ENCODE data around the gene MBTD1.
"Not testable (repeated sequence)": the region's sequence is repeated elsewhere in the genome, so short reads cannot be mapped to it uniquely, and the experiment has no call there.

The MBTD1 gene

DNA sequence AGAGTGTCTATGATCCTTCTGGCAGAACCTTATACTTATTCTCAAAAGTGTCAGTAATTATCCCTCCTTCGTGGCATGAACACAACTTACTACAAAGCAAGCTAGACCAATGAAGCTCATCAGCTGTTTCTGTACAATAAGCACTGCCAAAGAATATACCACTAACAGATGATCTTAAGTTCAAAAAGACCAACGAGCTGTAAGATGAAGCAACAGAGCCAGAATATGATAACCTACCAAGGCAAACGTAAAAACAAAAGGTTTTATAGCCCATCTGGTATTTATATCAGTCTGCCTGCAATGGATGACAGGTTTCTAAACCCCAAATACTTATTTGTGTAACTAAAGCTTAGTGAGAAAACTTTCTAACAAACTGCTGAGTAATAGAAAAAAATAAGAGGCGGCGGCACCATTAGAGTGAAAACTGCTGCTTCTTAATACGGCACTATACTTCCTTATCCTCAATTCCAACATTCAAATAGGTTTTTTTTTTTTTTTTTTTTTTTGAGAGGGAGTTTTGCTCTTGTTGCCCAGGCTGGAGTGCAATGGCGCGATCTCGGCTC is 71.5 kb downstream of the MBTD1 start:
- no peak for DNase-seq (ENCODE audit: low read depth)

DNA sequence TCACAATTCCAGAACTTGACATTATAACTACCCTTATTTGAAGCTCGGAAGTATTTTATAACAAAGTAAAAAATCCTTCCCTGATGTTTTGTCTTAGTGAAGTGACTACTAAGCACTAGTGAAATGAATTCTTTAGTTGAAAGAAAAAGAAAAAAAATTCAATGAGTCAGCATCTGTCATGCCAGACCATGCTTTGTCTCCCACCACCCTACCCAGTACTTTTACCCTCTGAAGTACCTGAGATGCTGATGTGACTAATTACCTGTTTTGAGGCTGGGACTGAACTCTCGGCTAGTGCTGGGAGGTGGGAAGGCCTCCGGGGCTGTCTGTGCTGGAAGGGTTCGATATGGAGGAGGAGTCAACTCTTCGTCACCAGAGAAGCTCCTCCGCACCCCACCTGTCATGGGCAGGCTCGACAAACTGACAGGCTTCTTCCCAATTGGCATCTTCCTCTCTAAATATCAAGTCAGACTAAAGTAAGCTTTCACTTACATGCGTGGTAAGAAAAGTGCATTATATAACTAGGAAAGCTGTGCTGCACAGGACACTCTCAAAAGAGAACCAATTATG is 74.0 kb downstream of the MBTD1 start:
- no peak for DNase-seq (ENCODE audit: low read depth)

DNA sequence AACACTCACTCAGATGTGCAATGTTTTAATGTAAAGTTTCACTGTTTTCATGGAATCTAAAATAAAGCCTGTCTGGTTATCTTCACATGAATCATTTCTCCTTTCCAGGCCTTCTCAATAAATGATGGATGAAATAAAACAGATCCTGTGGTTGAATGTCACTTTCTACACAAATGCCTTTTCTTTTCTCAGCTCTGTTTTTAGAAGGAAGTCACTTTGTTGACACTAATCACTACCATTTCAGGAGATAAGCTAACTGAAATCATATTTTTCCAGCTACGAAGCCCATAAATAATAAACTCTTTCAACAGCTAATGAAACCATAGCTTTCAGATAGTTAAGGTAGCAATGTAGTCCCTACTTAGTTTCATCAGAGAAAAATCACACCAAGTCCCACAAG is 75.7 kb downstream of the MBTD1 start:
- DNase-seq (ENCODE audit: low read depth) = no peak

DNA sequence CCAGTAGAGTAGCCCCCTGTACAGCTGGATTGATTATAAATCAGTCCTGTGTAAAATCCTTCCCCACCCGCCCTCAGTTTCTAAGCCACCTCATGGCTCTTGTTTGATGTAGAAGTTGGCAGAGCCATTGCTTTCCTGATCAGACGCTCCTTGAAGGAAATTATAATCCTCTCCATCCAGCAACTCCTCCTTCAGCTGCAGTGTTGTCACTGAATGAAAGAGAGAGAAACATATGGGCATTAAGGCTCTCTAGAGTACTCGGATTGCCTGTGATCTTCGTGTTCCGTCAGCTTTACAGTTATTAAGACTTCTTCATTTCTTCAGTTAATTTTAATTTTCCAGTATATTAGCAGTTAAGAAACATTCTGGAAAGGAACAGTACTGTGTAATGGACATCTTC is 79.4 kb downstream of the MBTD1 start:
- no peak for DNase-seq (ENCODE audit: low read depth)

DNA sequence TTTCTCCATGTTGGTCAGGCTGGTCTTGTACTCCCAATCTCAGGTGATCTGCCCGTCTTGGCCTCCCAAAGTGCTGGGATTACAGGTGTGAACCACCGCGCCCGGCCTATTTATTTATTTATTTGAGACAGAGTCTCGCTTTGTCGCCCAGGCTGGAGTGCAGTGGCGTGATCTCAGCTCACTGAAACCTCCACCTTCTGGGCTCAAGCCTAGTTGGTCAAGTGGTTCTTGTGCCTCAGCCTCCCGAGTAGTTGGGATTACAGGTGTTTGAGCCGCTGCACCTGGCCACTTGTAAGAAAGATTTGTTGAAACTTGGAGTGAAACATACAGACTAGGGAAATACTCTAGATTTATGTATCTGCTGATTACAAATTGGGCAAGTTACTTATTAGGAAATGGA is 87.8 kb downstream of the MBTD1 start:
- DNase-seq (ENCODE audit: low read depth) = not testable (repeated sequence)

DNA sequence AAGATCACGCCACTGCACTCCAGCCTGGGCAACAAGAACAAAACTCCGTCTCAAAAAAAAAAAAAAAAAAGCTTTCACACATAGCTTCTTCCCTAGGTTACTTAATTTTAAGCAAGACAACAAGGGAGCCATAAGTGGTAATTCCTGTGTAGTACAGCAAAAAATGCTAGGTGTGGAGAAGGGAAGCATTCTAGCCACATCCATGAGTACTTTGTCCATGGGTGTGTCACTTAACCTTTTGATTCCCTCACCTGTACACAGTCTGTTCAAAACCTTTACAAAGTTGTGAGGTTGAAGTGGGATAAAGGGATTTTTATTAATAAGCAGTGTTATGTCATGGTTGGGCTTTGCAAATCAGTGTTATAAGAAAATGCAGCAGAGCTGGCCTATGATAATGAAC is 89.1 kb downstream of the MBTD1 start:
- DNase-seq (ENCODE audit: low read depth) = no peak

DNA sequence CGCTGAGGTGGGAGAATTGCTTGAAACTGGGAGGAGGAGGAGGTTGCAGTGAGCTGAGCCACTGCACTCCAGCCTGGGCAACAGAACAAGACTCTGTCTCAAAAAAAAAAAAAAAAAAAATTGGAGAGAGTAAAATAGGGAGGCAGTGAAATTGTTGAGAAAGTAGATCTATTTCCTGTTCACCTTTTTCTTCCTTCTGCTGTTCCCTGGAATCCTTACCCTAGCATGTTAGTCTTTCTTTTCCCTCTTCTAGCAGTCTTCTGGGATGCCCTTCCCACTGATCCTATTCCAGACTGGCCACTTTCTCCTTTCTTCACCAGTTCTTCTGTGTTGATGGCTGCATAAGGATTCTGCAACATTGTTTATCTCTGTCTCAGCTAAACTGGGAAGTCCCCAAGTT is 90.5 kb downstream of the MBTD1 start:
- no peak for DNase-seq (ENCODE audit: low read depth)

DNA sequence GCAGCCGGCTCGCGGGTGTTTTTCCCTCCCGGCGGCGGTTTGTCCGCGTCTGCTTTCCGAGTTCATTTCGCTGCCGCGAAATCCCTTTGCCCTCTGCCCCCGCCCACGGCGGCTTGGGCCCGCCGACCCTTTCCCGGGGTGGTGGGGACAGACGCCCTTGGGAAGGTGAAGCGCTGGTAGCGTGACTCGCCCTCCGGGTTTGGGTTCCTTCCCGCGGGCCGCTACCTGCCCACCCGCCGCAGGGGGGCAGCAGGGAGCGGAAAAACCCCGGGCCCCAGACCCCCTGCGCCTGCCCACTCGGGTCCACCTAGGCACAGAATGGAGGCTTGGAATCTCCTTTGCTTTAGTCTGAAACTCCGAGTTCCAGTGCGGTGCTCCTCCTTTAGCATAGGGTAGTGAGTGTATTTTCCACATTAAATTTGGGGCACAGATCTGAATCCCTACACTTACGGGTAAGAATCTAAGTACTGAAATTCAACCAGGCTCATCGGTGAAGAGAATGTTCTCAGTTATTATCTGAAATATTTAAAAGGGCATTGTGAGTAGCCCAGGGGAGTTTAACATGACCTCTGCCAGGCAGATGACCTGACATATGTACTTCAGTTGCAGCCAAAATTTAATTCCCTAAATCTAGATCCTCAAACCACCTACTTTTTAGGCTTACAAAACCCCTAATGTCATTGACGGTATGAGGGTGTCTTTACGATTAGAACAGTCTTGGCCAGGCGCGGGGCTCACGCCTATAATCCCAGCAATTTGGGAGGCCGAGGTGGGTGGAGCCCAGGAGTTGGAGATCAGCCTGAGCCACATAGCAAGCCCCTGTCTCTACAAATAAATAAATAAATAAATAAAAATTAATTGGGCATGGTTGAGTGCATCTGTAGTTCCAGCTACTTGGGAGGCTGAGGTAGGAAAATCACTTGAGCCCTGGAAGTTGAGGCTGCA is 92.6 kb downstream of the MBTD1 start:
- no peak for DNase-seq (ENCODE audit: low read depth)

DNA sequence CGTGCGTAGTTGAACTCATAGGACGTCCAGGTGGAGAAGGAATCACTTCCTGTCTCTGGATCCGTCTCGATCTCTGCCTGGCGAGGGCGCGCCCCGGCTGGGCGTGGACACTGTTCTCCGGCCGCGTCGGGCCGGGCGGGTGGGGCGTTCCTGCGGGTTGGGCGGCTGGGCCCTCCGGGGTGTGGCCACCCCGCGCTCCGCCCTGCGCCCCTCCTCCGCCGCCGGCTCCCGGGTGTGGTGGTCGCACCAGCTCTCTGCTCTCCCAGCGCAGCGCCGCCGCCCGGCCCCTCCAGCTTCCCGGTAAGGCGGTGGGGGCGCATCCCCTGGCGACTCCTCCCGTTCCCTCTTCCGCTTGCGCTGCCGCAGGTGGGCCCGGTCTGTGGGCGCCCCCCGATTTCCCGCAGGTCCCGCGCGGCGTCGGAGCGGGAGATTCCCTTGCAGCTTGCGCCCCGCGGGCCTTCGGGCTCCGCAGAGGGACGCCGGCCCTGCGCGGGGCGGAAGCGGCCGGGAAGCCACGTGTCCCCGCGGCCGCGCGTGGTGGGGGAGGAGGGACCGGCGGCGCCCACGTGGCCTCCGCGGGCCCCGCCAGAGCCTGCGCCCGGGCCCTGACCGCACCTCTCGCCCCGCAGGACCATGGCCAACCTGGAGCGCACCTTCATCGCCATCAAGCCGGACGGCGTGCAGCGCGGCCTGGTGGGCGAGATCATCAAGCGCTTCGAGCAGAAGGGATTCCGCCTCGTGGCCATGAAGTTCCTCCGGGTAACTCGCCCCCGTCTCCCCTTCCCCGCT is 93.5 kb downstream of the MBTD1 start, which contains the start of gene NME2:
Gene NME2, plus strand, starts transcription at position 214 of the 789 bp plus-strand sequence. Its CDS starts 420 bp downstream, at position 634.
- DNase-seq (ENCODE audit: low read depth) = peak; percentile 83

DNA sequence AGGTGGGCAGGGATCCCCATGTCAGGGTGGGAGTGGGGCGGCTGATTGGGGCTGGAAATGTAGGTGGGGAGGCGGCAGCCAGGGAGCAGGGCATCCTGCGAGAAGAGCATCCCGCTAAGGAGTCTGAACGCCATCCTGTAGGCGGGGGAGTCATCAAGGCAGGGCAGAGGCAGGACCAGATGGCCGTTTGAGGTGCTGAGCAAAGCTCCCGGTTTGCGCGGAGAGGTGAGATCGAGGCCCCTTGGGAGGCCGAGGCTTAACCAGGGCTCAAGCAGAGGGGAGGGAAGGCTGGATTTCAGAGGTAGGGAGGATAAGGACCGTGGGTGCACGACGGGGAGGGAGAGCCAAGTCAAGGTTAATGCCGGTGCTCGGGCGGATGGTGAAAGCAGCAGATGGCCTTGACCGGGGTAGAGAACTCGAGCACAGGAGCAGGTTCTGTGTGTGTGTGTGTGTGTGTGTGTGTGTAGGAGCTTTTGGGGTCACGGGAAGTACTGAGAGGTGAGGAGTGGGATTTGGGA is 94.1 kb downstream of the MBTD1 start:
- no peak for DNase-seq (ENCODE audit: low read depth)

DNA sequence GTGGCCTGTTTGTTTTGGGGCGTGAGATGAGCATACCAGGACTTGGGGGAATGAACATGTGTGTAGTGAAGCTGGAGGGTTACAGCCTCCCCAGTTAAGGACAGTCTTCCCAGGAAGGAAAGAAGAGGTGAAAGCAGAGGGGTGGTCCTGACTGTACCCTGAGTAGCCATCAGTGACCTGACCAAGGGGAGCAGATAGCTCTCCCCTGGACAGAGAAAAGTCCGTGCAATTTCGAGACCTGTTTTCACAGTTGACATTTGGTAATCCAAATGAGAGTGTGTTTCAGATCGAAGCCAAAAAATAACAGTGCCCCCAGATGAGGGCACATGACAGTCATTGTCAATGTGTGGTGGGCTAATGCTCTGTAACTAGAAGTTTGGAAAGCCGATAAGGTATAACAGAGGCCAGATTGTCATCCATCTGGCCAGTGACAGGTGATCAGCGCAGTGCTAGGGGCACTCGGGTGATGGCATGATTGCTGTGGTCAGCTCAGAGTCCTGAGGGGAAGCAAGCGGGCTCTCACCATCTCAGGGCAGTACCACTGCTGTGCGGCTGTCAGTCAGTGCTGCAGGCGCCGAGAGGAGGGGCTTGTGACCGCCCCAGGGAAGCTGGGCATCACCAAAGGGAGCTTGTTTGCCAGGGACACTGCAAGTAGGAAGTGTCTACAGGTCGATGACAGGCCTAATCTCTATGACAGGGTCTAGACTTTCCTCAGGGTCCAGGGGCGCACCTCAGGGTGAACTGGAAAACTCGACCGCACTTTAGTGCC is 94.8 kb downstream of the MBTD1 start:
- DNase-seq (ENCODE audit: low read depth) = no peak

DNA sequence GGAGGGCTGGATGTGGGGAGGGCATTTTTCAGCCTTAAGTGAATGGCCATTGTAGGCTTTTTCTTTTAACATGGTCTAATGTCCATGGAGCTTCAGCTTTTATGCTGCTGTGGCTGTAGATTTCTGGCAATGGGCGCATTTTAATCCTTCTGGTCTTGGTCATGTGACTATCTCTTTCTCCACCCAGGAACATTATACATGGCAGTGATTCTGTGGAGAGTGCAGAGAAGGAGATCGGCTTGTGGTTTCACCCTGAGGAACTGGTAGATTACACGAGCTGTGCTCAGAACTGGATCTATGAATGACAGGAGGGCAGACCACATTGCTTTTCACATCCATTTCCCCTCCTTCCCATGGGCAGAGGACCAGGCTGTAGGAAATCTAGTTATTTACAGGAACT is 98.3 kb downstream of the MBTD1 start:
- no peak for DNase-seq (ENCODE audit: low read depth)

DNA sequence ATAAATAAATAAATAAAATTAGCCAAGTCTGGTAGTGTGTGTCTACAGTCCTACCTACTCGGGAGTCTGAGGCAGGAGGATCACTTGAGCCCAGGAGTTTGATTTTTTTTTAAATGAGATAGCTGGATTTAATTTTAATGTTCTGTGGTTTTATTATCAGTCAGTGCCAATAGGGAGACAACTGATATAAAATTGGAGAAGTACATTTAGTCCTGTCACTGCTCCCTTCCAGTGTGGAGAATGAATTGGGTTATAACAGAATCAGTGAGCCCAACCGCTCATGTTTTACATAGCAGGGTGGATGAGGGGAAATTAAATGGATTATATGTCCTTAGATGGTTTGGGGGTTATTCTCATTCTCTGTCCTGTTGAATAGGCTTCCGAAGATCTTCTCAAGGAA is 100.2 kb downstream of the MBTD1 start:
- DNase-seq (ENCODE audit: low read depth) = no peak

DNA sequence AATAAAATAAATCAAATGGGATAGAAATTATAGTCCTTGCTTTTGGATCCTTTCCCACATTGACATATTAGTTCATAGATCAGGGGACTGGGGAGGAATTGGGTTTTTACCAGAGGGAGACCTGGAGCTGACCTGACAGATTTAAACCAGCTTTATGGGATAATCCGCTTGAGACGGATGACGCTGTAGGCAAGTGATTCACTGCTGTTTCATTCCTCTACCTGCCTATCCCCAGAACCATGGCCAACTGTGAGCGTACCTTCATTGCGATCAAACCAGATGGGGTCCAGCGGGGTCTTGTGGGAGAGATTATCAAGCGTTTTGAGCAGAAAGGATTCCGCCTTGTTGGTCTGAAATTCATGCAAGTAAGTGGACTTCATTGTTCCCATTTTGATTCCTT is 104.4 kb downstream of the MBTD1 start:
- no peak for DNase-seq (ENCODE audit: low read depth)

DNA sequence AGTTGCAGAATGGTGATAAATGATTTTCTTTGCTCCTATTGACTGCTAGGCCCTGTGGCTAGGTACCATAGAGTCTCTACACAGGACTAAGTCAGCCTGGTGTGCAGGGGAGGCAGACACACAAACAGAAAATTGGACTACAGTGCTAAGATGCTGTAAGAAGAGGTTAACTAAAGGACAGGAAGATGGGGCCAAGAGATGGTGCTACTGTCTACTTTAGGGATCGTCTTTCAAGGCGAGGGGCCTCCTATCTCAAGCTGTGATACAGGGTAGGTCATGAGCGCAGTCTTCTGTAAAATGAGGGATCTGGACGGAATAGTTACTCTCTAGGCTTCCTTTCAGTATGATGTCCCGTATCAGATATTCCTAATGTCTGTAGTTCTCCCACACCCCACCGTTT is 105.7 kb downstream of the MBTD1 start:
- DNase-seq (ENCODE audit: low read depth) = no peak

DNA sequence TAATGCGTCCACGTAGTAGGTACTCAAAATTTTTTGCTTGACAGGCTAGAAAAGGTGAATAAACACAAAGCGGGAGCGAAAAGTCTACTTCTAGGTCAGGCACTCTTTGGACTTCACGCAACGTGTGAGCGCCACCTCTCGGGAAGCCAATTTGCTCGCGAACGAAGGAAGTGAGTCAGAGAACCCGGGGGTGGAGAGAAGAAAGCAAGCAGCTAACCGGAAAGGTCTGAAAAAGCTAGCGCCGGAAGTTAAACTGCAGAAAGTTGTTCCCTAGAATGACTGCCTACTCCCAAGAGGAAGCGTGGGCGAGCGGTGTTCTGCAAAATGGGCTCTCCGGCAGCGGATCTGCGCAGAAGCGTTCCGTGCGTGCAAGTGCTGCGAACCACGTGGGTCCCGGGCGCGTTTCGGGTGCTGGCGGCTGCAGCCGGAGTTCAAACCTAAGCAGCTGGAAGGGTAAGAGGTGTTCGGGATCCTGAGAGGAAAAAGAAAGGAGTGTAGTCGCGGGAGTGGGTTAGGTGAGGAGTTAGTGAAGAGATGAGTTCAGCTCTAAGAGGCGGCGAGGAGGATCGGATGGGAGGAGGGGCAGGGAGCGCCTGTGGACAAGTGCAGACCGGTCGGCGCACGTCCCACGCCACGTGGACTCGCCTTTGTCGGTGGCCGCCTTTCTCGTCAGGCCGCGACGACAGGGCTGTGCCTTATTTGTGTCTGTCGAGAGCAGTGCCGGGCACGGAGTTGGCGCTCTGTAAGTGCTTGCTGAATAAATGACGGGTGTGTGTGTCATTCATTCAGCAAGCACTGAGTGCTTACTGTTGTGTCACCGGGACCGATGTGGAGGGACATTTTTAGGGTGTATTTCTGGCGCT is 106.4 kb downstream of the MBTD1 start, which contains the start of gene NME1:
Gene NME1, plus strand, starts transcription at position 350 of the 863 bp plus-strand sequence. CDS start 2,096 bp downstream, outside the sequence.
- DNase-seq (ENCODE audit: low read depth) = peak; percentile 99

DNA sequence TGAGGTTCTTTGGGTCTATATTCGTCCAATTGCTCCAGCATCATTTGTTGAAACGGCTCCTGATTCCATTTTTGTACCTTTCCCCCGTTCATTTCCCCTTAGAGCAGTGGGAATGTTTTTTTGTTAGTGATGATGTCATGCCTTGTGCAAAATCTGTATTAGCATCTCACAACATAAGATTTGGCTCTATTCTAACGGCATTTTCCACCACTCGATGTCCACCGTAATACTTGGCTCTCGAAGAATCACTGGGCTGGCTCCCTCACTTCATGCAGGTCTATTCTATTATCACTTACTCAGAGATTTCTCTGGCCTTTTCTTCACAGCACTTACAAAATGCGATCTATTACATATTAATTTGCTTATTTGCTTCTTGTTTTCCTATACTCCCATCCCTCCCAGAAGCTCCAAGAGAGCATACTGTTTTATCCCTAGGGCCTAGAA is 107.1 kb downstream of the MBTD1 start:
- DNase-seq (ENCODE audit: low read depth) = no peak

DNA sequence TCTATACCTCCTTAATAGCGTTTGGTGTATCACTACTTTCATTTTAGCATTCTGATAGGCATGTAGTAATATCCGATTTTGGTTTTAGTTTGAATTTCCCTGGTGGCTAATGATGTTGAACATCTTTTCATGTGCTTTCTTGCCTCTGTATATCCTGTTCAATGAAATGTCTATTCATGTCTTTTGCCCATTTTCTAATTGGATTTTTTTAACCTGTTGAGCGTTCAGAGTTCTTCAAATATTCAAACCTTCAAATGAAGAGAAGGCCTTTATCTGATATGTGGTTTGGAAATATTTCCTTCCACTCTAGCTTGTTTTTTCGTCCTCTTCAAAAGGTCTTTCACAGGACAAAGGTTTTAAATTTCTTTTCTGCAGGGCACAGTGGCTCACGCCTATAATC is 108.9 kb downstream of the MBTD1 start:
- DNase-seq (ENCODE audit: low read depth) = no peak

DNA sequence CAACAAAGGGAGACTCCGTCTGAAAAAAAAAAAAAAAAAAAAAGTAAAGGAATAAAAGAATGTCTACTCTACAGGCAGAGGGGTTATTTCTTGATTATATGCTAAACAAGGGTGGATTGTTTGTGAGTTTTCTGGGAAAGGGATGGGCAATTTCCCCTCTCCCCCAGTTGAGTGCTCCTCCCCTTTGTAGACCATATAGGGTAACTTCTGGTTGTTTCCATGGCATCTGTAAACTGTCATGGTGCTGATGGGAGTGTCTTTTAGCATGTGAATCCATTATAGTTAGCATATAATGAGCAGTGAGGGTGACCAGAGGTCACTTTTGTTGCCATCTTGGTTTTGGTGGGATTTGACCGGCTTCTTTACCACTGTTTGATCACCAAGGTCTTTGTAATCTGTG is 110.7 kb downstream of the MBTD1 start:
- no peak for DNase-seq (ENCODE audit: low read depth)

DNA sequence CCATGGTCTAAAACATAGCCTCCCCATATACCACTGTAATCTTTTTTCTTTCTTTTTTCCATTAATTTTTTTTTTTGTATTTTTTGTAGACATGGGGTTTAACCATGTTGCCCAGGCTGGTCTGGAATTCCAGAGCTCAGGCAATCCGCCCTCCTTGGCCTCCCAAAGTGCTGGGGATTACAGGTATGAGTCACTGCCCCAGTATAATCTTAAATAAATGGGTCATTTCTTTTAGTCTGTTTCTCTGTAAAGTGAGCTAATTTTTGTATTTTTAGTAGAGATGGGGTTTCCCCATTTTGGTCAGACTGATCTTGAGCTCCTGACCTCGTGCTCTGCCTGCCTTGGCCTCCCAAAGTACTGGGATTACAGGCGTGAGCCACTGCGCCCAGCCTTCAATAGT is 112.2 kb downstream of the MBTD1 start:
- no peak for DNase-seq (ENCODE audit: low read depth)

Data from fibroblast of gingiva (primary cell).